KMS-11 (cell line): ENCODE data around the gene ATP5PD.

Experiments used
- H2AFZ ChIP-seq: fragments of 200-600 bp; sonication (generic); 2 replicates; pipeline ENCODE4 v1.6.1; 2016; ENCODE audit warnings: antibody characterized with exemption, mixed run types, low read depth
- H3K27ac ChIP-seq: fragments of 200-600 bp; sonication (generic); 2 replicates; pipeline ENCODE4 v1.6.1; 2016; ENCODE audit warnings: mild to moderate bottlenecking, mixed run types
- H3K27me3 ChIP-seq: fragments of 200-600 bp; sonication (generic); 2 replicates; pipeline ENCODE4 v1.6.1; 2017; ENCODE audit warnings: mild to moderate bottlenecking, low read depth, mixed run types, moderate library complexity; ENCODE audit not compliant: insufficient read depth
- H3K36me3 ChIP-seq: fragments of 200-600 bp; sonication (generic); 2 replicates; pipeline ENCODE4 v1.6.1; 2017; ENCODE audit warnings: mild to moderate bottlenecking, mixed run types; ENCODE audit not compliant: insufficient read depth
- H3K4me1 ChIP-seq: fragments of 200-600 bp; sonication (generic); 2 replicates; pipeline ENCODE4 v1.6.1; 2016; ENCODE audit warnings: mild to moderate bottlenecking, low read depth, mixed run types; ENCODE audit not compliant: poor library complexity, severe bottlenecking
- H3K4me2 ChIP-seq: fragments of 200-600 bp; sonication (generic); 2 replicates; pipeline ENCODE4 v1.7.0; 2016; ENCODE audit warnings: mild to moderate bottlenecking, mixed run types
- H3K4me3 ChIP-seq: fragments of 200-600 bp; sonication (generic); IDR thresholded peaks from 2 replicates; pipeline ENCODE4 v1.6.1; 2017; ENCODE audit warnings: low read depth, low read length, mixed read lengths; ENCODE audit not compliant: insufficient read depth
- H3K79me2 ChIP-seq: fragments of 200-600 bp; sonication (generic); 2 replicates; pipeline ENCODE4 v1.6.1; 2016; ENCODE audit warnings: low read depth, mixed run types; ENCODE audit not compliant: insufficient read depth
- H3K9ac ChIP-seq: fragments of 200-600 bp; sonication (generic); 2 replicates; pipeline ENCODE4 v1.6.1; 2016; ENCODE audit warnings: mild to moderate bottlenecking, mixed run types
- H4K20me1 ChIP-seq: fragments of 200-600 bp; sonication (generic); 2 replicates; pipeline ENCODE4 v1.6.1; 2016; ENCODE audit warnings: mild to moderate bottlenecking, mixed run types; ENCODE audit not compliant: insufficient read depth
- TF ChIP-seq, protein P1 (sequence below): fragments of 200-600 bp; sonication (generic); conservative IDR thresholded peaks from 2 replicates; pipeline ENCODE4 v1.6.1; 2017; ENCODE audit warnings: low read depth, mild to moderate bottlenecking, antibody characterized with exemption, low read length, moderate library complexity, mixed read lengths

ATP5PD gene

DNA sequence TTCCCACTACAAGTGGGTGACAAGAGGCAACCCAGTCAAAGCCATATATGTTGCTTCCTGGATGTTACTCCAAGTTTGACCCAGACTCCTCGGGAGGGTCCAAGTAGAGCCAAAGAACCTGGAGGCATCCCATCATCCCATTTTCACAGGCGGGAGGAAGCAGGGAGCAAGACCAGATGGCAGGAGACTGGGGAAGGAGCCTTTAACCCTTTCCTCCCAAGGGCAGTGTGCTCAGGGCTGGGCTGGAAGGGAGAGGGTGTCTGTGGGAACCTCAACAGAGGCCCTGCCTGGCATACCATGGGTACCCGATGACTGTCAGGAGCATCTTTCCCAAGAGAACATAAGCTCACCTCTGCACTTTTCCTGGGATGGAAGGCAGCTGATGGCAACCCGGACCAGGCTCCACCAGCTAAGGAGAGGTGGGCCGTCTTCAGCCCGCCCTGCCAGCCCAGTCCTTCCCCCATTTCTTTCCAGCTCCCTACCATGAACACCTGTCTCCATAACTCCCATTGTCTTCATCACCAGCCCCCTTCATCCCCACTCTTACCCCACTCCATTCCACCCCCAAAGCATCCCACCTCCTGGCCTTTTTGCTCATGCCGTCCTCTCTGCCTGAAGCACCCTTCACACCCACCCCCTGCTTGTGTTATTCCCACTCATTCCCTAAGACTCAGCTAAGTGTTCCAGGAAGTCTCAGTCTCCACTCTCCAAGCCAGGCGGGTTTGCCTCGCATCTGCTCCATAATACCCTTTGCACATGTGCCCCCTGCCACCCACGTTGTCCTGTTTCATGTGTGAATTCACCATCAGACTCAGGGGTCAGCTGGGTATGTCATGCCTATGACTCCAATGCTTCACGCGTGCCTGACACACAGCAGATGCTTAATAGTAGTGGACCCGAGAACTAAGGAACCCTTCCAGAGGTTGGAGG, 35.1 kb upstream of the ATP5PD start:
- H3K4me1 ChIP-seq = no peaks in the 10 kb centered on the region
- no peak overlapping the region for H3K9ac ChIP-seq
- no peaks in the 10 kb centered on the region for H3K36me3 ChIP-seq
- no peaks in the 10 kb centered on the region for H3K27me3 ChIP-seq
- no peak overlapping the region for H3K4me2 ChIP-seq
- H2AFZ ChIP-seq = no peak overlapping the region
- TF ChIP-seq, protein P1, sequence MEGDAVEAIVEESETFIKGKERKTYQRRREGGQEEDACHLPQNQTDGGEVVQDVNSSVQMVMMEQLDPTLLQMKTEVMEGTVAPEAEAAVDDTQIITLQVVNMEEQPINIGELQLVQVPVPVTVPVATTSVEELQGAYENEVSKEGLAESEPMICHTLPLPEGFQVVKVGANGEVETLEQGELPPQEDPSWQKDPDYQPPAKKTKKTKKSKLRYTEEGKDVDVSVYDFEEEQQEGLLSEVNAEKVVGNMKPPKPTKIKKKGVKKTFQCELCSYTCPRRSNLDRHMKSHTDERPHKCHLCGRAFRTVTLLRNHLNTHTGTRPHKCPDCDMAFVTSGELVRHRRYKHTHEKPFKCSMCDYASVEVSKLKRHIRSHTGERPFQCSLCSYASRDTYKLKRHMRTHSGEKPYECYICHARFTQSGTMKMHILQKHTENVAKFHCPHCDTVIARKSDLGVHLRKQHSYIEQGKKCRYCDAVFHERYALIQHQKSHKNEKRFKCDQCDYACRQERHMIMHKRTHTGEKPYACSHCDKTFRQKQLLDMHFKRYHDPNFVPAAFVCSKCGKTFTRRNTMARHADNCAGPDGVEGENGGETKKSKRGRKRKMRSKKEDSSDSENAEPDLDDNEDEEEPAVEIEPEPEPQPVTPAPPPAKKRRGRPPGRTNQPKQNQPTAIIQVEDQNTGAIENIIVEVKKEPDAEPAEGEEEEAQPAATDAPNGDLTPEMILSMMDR = no peak
- no peak overlapping the region for H3K4me3 ChIP-seq
- no peaks in the 10 kb centered on the region for H4K20me1 ChIP-seq
- no peaks in the 10 kb centered on the region for H3K79me2 ChIP-seq
- no peak overlapping the region for H3K27ac ChIP-seq

DNA sequence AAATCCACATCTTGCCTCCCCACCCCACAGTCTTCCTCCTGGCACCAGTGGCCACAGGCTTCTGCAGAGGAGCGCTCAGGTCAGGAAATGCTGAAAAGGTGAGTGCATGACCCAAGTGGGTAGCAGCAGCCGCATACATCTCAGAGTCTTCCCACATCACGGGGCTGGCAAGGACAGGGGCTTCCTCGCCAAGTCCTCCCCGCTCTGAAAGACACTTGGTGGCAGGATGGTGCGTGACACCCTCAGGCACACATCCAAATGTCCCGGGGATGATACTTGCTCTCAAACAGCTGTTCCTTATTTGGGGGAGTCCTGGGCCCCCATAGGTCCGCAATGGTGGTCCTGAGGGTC, 32.2 kb upstream of the ATP5PD start:
- TF ChIP-seq, protein P1 = no peak
- Histone ChIP-seq H3K4me3 (no peak overlapping the region), H3K4me2 (no peak overlapping the region), H3K9ac (no peak overlapping the region), H2AFZ (no peak overlapping the region), H3K27me3 (no peaks in the 10 kb centered on the region), H3K36me3 (no peaks in the 10 kb centered on the region), H3K4me1 (no peaks in the 10 kb centered on the region), H3K27ac (no peak overlapping the region), H3K79me2 (no peaks in the 10 kb centered on the region), H4K20me1 (no peaks in the 10 kb centered on the region)

DNA sequence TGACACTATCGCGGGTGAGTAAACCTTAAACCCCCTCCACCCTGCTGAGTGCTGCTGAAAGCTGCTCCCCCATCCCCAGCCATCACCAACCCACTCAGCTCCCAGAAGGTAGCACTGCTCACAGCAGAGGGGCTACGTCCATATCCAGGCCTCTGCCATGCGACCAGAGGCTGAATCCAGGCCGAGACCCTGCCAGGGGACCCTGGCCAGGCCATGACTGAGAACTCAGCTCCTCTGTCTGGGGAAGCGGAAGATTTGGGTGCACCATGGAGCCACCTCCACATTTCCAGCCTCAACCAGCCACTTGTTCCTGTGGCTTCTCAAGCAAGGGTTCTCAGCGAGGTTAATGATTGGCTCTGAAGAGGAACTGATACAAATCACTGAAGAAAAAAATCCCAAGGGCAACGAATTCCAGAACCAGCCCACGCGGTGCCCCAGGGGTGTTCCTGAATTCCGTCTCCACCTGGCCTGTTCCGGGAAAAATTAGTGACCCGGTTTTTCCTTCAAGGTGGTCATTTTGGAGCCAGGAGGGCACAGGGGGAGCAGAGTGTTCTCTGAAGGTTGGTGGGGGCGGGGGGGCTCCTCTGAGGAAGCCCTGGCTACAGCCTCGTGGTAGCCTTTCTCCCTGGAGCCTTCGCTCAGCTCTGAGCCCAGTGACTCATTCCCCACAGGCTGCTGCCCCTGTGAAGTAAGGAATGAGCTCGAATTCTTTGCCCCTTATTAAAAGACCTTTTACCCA, 31.7 kb upstream of the ATP5PD start:
- H3K36me3 ChIP-seq = no peaks in the 10 kb centered on the region
- TF ChIP-seq, protein P1 = no peak
- no peaks in the 10 kb centered on the region for H3K4me1 ChIP-seq
- no peak overlapping the region for H3K27ac ChIP-seq
- no peak overlapping the region for H3K4me2 ChIP-seq
- no peaks in the 10 kb centered on the region for H3K27me3 ChIP-seq
- no peaks in the 10 kb centered on the region for H3K79me2 ChIP-seq
- H2AFZ ChIP-seq = no peak overlapping the region
- no peak overlapping the region for H3K4me3 ChIP-seq
- H4K20me1 ChIP-seq = no peaks in the 10 kb centered on the region
- H3K9ac ChIP-seq = no peak overlapping the region

DNA sequence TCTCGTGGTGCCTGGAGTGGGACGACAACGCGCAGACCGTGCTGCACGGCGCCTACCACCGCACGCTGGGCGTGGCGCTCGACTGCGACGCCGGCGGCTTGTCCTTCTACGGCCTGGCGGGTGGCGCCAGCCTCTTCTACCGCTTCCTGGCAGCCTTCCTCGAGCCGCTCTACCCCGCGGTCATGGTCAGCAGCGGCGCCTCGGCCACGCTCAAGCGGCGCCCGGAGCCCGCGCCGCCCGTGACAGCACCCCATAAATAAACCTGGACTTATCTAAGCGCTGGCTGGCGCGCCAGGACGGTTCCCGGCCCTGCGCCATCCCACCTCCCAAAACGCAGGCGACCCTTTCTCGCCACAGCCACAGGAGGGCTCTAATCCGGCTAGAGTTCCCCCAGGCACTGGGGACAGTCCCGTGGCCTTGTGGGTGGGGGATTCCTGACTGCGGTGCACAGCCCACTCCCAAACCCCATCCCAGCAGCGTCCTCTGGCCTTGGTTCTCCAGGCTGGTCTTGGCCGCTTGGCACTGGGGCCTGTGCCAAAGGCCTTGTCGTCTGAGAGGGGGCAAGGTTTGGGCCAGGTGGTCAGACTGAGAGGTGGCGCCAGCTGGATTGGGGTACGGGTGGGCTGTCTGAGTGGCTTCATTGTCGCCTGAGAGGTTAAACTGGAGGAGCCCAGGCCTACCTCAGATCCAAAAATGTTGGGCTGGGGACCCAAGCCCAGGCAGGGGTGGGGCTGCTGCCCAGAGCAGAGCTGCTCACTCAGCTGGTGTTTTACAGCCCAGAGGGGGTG, 30.9 kb upstream of the ATP5PD start:
- Histone ChIP-seq H2AFZ (no peak overlapping the region), H3K36me3 (no peaks in the 10 kb centered on the region), H3K9ac (no peak overlapping the region), H3K79me2 (no peaks in the 10 kb centered on the region), H3K4me3 (no peak overlapping the region), H3K4me1 (no peaks in the 10 kb centered on the region), H3K27me3 (no peaks in the 10 kb centered on the region), H3K27ac (no peak overlapping the region), H3K4me2 (no peak overlapping the region), H4K20me1 (no peaks in the 10 kb centered on the region)
- TF ChIP-seq, protein P1 = no peak
